GM10266 (cell line): ENCODE data around the gene P2RY2.
"Not testable (repeated sequence)": the region's sequence is repeated elsewhere in the genome, so short reads cannot be mapped to it uniquely, and the experiment has no call there.

Source experiments
- DNase-seq: peaks from one replicate; pipeline ENCODE4 v3.0.0; 2012; ENCODE audit errors: extremely low spot score
- CTCF ChIP-seq: IDR thresholded peaks from 2 replicates; pipeline ENCODE4 v1.5.1; 2012; ENCODE audit warnings: mild to moderate bottlenecking, low read depth; ENCODE audit not compliant: control insufficient read depth, insufficient read depth; ENCODE audit errors: missing control alignments

P2RY2 gene

GRCh38 chr11:73194034-73194507 lies 24.0 kb upstream of the P2RY2 start:
- TF ChIP-seq CTCF: no peak
- DNase-seq: no peak

- TF ChIP-seq CTCF: no peak
- DNase-seq: no peak
These were observed 23.5 kb upstream of the P2RY2 start for GRCh38 chr11:73194593-73194992.

- no peak for TF ChIP-seq CTCF
- no peak for DNase-seq
These were observed 22.7 kb upstream of the P2RY2 start for GRCh38 chr11:73195191-73196007.

GRCh38 chr11:73196576-73196975 lies 21.5 kb upstream of the P2RY2 start:
- DNase-seq: no peak
- no peak for TF ChIP-seq CTCF

- DNase-seq: no peak
These were observed 20.7 kb upstream of the P2RY2 start for GRCh38 chr11:73197348-73197747.

GRCh38 chr11:73197787-73198186 lies 20.3 kb upstream of the P2RY2 start:
- not testable (repeated sequence) for DNase-seq

More at GRCh38 chr11:73197348-73197747, 20.7 kb upstream of the P2RY2 start:
- no peak for TF ChIP-seq CTCF

GRCh38 chr11:73198677-73199076 lies 19.4 kb upstream of the P2RY2 start:
- no peak for TF ChIP-seq CTCF
- DNase-seq: no peak
